GM13976 (cell line): ENCODE data around the gene ACTL7B.

Experiments
- DNase-seq: peaks from one replicate; pipeline ENCODE4 v3.0.0; 2012; ENCODE audit warnings: low spot score
- CTCF ChIP-seq: IDR thresholded peaks from 2 replicates; pipeline ENCODE4 v1.5.1; 2012; ENCODE audit warnings: borderline replicate concordance, mild to moderate bottlenecking; ENCODE audit not compliant: insufficient read depth; ENCODE audit errors: extremely low read depth, missing control alignments, control extremely low read depth
- in situ Hi-C: fragments of 300-500 bp; cut with MboI; formaldehyde crosslinking; loops from one replicate; pipeline ENCODE4 v1.12.0; 2022; ENCODE audit warnings: low sequenced_read_pairs, mixed read lengths, inconsistent platforms; ENCODE audit not compliant: unreplicated experiment

ACTL7B gene

DNA sequence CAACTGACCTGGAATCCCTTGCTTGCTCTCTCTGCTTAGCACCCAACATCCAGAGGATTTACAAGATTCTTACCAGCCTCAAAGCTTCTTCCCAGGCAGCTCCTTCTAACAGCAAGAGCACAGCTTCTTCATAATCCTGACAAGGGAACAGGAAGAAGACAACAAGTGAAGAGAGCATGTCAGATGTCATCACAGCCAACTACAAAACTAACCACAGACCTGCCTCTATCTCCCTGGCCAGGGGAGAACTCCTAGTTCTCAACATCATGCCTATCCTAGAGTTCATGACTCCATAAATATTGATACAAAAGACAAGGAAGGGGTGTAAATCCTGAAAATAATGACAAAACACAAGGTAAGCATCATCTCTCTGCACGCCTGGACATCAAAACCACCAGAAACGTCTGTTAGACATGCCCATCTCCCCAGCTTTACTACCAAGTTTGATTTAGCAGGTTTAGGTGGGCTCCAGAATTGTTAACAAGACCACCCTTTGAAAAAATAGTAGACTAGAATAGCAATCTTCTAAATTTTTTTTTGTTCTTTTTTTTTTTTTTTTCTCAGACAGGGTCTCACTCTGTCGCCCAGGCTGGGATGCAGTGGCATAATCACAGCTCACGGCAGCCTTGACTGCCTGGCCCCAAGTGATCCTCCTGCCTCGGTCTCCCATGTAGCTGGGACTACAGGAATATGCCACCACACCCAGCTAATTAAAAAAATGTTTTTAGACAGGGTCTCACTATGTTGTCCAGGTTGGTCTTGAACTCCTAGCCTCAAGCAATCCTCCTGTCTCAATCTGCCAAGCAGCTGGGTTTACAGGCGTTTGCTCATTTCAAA lies 26.5 kb upstream of the ACTL7B start:
- in situ Hi-C loops, result no loop called here
- no peak for TF ChIP-seq CTCF
- no peak for DNase-seq

DNA sequence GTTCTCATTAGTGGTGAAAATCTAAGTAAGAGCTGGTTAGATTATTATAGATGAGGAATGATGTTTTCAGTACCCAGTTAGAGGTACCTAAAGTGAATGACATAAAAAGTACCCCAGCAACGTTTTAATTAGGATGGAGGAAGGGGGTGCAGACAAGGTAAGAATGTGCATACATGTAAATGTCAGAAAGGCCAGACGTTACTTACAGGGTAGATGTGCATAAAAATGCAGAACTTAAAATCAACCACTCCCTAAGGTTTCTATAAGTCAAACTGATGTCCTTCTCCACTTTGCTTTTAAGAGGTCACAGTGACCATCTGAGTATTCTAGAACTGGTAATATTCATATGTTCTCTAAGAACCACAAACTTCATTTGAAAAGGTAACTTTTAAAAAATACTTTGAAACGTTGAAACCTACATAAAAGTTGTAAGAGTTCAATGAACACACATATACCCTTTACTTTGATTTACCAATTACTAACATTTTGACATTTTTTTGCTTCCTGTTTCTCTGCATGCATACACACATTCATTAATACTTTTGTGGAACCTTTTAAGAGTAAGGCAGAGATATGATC lies 25.0 kb upstream of the ACTL7B start:
- TF ChIP-seq CTCF, result no peak
- DNase-seq, result no peak
- in situ Hi-C loops, result no loop called here

- no peak for TF ChIP-seq CTCF
- in situ Hi-C loops, result no loop called here
- DNase-seq, result no peak
Observed at GRCh38 chr9:108877524-108877923, 21.7 kb upstream of the ACTL7B start.

DNA sequence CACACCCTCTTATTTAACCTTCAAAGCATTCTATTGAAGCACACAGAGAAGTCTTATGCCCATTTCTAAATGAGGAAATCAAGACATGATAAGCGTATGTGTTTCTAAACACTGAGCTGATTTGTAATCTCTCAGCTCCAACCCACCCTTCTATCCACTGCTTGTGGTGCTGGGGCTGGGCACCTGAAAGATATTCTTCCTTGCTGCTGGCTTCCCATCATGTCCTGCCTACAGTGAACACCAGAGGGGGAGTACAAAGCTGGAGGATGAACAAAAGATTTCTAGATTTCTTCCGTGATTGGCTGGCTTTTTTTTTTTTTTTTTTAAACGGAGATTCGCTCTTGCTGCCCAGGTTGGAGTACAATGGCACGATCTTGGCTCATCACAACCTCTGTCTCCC lies 20.6 kb upstream of the ACTL7B start:
- DNase-seq, result no peak
- TF ChIP-seq CTCF, result no peak
- in situ Hi-C loops, result no loop called here

DNA sequence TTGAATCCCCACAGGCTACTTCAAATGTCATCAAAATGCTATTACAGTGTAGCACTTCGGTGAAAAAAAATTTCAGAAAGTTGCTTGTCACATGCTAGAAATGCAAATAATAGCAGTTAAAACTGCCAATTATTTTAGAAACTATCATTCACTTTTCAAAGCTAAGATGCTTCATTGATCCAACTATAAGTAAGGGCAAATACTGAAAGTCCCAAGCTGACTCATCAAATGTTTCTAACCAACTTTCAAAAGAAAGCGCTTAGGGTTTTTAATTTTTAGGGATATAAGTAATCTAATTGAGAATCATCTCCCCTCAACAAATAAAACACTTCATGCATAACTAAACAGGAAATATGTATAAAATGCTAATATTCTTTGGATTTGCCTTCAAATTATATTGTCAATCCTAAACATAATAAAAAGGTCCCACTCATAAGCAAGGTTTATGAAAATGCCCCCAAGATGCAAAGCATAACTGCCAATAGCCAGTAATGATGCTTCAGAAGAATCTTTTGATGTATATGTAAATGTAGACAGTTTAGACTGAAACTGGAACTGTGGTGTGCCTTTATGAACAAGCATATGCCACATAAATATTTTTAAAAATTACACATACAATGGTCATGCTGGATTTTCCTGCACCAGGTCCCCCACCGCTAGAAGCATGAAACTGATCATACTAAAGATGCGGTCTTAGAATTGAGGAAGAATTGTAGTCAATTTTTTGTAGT lies 18.4 kb upstream of the ACTL7B start:
- no peak for TF ChIP-seq CTCF
- DNase-seq, result no peak
- in situ Hi-C loops, result no loop called here

DNA sequence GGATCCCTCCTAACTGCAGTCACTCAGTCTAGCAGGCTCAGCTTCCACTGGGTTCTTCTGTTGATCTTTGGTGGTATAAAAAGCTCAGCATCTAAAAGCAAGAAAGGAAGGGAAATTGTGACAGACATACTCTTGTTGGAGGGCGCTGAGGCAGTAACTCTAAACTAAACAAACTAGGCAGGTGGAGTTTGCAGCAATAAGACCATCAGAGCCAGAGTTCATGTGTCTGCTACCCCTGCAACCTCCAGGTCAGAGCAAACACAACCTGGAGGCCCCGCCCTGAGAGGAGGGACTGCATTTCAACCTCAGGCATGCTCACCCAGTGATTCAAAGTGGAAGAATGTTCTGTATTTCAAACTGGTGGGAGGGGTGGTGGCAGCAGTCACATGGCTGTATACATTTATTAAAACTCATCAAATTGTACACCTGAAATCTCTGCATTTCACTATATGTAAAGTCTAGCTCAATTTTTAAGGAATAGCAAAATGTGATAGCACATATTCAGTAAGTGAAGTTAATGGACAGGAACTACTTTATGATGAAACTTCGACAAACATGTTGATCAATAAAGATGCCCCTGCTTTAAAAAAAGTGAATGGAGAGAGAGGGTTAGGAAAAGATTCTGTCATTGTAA lies 13.4 kb upstream of the ACTL7B start:
- no peak for TF ChIP-seq CTCF
- DNase-seq, result no peak
- in situ Hi-C loops, result no loop called here
